HG03469 (cell line): ENCODE results near the gene SBSN.

Experiments used
- ATAC-seq: cut with Tn5 transposase; IDR thresholded peaks from one replicate; pipeline ENCODE4 v1.9.1; 2021; ENCODE audit warnings: mild to moderate bottlenecking, moderate library complexity, moderate number of reproducible peaks; ENCODE audit not compliant: unreplicated experiment

SBSN gene, protein sequence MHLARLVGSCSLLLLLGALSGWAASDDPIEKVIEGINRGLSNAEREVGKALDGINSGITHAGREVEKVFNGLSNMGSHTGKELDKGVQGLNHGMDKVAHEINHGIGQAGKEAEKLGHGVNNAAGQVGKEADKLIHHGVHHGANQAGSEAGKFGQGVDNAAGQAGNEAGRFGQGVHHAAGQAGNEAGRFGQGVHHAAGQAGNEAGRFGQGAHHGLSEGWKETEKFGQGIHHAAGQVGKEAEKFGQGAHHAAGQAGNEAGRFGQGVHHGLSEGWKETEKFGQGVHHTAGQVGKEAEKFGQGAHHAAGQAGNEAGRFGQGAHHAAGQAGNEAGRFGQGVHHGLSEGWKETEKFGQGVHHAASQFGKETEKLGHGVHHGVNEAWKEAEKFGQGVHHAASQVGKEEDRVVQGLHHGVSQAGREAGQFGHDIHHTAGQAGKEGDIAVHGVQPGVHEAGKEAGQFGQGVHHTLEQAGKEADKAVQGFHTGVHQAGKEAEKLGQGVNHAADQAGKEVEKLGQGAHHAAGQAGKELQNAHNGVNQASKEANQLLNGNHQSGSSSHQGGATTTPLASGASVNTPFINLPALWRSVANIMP

DNA sequence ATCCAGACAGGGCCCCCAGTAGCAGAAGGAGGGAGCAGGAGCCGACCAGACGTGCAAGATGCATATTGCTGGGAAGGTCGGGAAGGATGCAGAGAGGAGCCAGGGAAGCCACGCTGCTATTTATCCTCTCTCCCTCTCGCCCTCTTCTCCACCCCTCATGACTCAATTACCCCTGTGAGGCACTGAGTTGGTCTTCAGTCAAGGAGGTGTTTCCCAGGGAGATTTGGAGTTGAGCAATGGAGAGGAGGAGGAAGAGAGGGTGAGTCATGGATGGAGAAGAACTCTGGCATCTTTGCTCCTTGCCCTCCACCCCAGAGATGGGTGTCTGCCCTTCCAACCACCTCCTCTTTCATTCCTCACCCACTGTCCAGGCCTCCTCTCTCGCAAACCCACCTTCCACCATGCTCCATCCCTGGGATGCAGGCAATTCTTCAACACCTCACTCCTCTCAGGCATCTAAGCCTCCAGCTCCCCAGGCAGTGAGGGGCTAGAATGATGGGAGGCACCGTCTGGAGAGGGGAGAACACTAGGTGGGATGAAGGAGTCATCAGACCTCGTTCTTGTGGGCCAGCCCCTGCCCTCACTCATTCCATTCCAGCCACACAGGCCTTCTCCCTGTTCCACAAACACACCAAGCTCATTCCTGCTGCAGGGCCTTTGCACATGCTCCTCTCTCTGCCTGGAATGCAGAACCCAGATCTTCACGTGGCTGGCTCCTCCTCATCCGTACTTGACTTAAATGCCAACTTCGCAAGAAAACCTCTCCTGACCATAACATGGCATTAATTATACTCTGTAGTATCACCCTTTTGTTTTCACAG, at the start of gene SBSN:
Gene SBSN, minus strand, starts transcription at position 94 of the 821 bp plus-strand sequence. Its CDS starts 30 bp downstream, at position 64.
- no peak for ATAC-seq

DNA sequence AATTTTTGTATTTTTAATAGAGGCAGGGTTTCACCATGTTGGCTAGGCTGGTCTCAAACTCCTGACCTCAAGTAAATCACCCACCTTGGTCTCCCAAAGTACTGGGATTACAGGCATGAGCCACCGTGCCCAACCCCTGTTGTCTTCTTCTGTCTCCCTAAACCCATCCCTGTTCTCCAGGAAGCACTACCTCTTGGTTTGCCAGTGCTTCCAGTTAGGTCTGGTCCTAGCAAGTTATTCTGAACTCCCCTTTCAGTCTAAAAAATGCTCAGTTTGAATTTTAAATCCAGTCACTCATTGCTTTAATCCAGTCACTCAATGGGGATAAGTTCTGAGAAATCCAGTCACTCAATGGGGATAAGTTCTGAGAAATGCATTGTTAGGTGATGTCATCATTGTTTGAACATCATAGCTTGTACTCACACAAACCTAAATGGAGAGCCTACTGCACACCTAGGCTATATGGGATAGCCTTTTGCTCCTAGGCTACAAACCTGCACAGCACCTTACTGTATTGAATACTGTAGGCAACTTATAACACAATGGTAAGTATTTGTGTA, 43.4 kb upstream of the SBSN start:
- no peak for ATAC-seq

DNA sequence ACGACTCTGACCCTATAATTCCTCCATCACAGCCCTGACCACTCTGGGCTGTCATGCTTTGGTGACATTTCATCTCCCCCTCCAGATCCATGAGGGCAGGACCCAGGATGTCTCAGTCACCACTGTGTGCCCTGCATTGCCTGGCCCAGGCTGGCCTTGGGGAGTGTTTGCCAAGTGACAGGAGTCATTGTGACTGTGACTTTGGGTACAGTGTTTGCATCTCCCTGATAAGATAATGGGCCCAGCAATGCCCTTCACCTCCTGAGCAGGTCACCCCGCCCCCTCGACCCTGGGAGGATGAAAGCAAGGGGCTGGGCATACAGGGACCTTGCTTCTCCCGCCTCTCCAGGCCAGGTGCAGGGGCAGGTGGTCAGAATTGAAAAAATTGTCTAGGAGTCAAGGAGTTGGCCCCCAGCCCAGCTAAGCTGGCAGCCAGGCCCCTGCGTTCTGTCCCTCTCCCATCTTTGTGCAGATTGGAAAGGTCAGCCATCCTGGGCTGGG, 41.2 kb upstream of the SBSN start:
- no peak for ATAC-seq

DNA sequence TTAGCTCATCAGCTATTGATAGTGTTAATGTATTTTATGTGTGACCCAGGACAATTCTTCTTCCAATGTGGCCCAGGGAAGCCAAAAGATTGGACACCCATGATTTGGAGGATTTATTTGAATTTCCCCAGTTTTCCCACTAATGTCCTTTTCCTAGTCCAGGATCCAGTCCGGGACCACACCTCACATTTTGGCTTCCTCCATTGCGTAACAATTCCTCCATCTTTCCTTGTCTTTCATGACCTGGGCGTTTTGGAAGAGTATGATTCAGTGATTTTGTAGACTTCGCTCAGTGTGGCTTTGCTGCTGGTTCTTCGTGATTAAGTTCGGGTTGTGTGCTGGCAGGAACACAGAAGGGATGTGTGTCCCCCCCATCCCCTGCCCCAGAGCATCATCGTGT, 38.6 kb upstream of the SBSN start:
- ATAC-seq: no peak

DNA sequence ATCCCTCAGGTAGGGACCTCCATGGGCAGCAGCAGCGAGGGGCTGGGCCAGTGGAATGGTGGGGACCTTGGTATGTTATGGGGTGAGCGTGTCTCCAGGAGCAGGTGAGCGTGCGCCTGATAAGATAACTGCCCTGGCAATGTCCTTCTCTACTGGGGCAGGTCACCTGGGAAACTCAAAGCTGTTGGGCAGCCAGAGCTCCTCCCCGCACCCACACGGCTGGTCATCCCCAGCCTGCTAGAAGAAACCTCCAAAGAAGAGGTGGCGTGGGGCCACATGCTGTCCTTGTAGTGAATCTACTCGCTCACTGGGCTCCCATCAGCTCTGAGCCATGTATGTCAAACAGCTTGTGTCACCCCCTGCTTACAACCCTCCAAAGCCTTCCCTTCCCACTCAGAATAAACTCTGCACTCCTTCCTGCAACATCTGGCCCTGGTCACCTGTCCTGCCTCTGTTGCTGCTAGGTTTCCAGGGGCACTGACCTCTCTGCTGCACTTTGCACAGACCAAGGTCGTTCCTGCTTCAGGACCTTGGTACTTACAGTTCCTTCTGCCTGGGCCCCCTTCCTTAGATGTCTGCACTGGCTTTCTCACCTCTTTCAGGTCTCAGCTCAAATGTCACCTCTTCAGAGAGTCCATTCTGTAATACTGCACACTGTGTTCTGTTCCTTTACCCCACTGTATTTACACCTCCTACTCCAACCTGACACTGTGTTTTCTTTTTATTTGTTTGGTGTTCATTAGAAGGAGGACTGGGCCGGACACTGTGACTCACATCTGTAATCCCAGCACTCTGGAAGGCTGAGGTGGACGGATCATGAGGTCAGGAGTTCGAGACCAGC, 37.1 kb upstream of the SBSN start:
- no peak for ATAC-seq

DNA sequence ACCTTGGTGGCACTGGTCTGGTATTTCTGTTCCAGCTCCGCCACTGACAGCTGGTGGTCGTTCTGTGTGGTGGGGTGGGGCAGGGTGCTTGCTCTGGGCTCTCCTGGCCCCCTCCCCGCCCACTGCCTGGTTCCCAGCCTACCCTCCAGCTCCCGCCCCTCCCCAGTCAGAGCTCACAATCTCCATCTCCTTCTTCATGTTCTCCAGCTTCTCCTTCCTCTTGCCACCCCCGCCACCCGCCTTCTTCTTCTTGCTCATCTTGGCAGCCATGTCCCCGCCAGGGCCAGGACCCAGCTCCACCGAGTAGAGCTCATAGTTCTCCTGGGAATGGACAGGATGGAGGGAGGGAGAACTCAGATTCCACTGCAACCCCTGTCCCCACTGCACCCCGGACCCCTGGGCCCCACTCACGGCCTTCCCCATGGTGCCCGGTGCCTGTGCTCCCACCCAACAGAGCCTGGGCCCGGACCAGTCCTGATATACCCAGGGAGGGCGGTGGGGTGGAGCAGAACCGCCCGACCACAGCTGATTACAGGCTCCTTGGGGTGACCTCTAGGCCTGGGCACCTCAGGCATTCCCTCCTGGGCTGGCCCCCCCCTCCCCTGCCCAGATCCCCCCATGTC, 35.2 kb upstream of the SBSN start, which contains the start of gene ATP4A:
Gene ATP4A, minus strand, starts transcription at position 452 of the 623 bp plus-strand sequence. Its CDS starts 29 bp downstream, at position 423.
- no peak for ATAC-seq

DNA sequence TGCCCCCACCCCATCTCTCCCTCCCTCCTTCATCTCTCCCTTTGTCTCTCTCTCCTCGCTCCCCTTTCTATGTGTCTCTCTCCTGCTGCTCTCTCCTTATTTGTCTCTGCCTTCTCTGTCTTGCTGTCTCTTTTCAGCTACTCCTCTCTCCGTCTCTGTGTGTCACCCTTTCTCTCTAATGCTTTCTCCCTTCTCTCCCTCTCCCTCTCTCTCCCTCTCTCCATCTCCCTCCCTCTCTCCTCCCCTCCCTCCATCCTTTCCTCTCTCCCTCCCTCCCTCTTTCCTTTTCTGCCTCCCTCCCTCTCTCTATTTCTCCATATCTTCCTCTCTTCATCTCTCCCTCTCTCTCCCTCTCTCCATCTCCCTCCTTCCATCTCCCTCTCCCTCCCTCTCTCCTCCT, 34.7 kb upstream of the SBSN start:
- ATAC-seq: no peak

DNA sequence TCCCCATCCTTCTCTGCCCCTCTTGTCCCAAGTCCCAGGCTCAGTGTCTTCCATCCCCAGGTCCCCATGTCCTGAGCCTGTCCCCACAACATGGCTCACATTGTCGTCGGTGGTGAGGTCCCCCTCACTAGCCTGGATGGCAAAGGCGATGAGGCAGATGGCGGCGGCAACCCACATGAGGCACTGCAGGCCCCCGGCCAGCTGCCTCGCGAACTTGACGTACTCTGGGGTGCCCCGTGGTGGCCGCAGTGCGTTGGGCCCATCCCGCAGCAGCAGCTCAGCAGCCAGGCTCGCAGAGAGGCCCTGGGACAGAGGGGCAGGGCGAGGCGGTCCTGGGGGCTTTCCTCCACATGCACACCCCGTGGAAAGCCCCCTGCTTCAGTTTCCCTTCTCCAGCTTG, 34.2 kb upstream of the SBSN start:
- ATAC-seq: no peak

DNA sequence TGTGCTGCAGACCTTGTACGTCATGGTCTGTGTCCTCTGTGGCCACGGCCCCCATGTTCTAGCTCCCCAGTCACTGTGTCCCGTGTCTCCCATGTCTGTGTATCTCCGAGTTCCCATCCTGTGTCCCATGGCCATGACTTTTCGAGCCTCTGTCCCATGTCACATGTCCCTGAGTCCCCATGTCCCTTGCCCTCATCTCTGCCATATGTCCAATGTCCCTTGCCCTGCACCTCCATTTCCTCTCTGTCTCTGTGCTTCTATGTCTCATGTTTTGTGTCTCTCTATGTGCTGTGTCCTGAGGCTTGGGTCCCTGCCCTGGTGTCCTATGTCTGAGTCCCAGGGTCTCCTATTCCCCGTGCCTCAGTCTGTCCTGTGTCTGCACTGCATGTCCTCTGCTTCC, 33.3 kb upstream of the SBSN start:
- ATAC-seq: no peak

DNA sequence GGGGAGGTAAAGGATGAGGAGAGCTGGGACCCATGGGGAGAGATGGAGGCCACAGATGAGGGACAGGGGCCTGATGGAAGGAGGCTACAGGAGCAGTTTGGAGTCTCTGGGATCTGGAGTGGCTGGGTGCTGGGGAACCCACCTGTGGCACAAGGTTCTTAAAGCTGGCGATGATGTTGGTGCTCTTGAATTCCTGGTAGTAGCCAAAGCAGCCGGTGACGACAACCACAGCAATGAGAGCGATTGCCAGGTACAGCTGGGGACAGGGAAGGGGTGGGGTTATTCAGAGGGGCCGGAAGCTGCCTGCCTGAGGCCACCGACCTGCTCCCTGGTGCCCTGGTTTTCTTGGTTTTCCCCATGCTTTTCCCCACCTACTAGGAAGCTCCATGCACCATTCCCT, 32.6 kb upstream of the SBSN start:
- no peak for ATAC-seq

DNA sequence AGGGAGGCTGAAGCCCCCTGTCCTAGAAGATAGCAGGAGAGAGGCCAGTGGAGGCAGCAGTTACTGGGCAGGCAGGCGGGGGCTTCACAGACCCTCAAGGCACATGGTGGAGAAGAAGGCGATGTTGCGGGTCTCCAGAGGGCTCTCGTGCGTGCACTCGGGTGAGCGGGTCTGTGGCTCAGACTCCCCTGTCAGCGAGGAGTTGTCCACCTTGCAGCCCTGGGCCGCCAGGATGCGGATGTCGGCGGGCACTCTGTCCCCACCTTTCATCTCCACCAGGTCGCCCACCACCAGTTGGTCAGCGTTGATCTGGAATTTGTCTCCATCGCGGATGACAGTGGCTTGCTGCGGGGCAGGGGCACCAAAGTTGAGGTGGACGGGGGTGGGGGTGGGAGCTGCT, 32.2 kb upstream of the SBSN start:
- ATAC-seq: no peak

DNA sequence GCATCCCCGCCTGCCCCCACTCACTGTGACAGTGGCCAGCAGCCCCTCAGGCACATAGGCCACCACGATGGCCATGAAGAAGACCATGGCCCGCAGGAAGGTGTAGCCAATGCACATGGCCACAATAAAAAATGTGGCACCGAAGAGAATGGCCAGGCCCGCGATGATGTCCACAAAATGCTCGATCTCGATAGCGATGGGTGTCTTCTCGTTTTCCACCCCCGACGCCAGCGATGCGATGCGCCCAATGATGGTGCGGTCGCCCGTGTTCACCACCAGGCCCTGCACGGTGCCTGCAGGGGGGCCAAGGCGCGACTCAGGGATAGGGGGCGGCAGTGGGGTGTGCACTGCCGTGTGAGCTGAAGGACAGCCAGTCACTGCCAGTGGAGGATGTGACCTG, 31.7 kb upstream of the SBSN start:
- ATAC-seq: no peak

DNA sequence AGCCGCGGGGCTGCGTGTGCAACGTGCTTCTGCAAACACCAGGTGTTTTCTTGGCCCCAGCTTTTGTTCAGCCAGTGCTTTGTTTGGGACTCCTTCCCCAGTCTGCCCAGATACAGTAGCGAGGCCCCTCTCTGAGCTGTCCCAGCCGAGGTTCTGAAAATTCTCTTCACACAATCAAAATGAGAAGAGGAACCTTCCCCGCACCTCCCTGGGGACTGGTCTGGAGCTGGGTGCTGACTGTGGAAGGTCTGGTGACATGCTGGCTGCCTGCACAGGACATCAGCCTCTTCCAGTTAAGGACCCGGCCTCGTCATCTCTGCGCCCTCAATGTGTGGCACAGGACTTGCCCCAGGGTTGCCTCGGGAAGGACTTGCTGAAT, 31.2 kb upstream of the SBSN start:
- no peak for ATAC-seq

DNA sequence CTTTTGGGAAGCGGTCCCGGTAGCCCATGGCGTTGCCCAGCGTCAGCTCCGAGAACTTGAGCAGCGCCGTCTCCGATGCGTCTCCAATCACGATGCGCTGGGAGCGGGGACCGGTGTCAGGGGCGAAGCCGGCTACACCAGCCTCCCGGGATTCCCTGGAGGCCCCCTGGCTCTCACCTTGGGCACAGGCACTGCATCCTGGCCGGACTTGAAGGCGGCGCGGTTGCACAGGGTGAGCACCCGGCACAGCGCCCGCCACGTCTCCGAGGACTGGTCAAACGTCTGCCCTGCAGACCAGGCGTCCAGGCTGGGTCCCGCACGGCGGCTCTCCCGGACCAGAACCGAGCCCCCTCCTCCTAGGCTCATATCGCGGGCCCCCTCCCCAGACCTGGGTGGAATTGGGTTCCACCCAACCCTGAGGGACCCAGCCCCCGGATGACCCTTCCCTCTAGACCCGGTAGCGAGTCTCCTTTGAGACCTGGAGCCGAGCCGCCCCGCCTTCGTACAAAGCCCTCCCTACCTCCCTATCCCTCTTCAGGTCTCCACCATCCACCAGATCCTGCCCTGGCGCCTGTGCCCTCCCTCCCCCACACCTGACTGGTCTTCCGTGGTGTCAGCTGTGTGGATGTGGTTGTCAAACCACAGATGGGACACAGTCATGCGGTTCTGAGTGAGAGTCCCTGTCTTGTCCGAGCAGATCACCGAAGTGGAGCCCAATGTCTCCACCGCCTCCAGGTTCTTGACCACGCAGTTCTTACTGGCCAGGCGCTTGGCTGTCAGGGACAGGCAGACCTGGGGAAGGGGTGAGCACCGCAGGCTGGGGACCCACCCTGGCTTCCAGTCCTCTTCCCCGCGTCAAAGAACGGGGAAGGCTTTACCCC, 30.5 kb upstream of the SBSN start:
- no peak for ATAC-seq

DNA sequence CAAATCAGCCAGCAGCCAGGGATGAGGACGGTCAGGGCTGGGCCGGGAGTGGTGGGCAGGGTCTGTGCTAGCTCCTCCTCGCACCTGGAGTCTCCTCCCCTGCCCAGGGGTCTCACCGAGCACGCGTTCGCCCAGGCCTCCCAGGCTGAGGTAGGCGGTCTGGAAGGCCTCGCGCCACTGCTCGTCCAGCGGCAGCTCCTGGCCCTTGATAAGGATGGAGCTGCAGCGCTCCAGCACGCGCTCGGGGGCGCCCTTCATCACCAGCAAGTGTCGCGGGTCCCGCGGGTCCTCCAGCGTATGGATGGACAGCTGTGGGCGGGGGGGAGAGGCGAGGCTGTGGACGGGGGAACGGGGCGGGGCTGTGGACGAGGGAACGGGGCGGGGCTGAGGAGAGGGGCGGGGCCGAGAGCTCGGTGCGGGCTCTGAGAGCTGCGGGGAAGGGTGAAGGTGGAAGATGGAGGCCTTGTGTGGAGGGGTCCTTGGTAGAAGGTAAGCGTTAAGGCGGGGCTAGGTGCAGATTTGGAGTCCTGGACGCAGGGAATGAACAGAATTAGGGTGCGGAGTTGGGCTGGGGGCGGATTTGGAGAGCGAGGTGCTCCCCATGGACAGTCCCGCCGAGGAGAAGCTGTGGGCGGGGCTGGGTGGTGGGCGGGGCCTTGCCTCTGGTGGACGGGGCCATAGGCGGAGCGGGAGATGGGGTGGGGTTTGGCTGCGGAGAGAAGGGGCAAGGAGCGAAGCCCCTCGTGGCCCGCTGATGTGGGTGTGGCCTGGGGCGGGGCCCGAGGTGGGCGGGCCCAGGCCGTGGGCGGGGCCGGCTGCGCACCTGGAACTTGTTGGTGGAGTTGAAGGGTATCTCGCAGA, 29.7 kb upstream of the SBSN start:
- no peak for ATAC-seq

DNA sequence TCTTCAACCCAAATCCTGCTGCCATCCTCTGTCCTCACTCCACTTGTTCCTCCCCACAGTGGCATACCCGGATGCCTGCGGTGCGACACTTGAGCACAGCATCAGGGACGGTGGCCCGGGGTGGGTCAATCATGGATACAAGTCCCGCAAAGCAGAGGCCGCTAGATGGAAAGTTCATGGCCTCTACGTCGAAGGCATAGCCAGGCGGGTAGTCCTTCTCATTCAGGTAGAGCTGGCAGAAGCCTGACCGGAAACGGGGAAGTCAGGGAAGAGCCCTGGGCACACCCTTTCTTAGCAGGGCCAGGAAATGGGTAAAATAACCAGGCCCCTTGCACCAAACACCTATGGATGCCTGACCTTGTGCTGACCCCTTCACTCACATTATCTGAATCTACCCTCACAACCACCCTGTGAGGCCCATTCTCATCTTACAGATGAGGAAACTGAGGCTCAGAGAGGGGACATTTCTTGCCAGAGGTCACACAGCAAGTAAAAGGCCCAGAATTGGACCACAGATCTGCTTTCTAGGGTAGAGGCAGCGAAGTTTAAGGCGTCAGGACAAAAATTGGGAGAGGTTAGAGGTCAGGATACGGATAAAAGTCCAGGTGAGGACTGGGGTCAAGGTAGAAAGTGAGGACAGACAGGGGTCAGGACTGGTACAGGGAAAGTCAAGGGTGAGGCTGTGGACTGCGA, 28.9 kb upstream of the SBSN start:
- ATAC-seq: no peak

DNA sequence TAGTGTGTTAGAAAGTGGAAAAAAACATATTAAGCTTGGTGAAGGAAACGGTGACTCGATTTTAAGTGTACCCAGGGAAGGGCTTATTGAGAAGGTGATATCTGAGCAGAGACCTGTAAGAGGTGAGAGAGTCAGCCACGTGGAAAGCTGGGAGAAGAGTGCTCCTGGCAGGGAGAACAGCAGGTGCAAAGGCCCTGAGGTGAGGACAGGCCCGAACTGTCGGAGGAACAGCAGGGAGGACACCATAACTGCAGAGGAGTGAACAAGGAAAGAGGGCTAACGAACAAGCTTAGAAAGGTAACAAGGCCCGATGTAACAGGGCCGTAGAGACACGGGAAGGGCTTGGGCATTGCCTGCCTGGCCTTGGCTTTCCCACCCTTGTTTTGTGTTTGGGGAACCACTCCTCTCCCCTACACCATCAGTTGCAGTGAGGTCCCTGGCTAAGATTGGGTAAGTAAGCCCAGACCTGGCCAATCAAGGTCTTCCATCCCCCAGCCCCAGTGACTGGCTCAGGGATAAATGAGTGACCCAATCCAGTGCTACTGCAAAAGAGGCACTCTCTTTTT, 28.0 kb upstream of the SBSN start:
- no peak for ATAC-seq
